ENCODE data around the gene PAX7.
A peak's percentile ranks its signal among the peaks of the same experiment; 100 is the strongest.

DNA sequence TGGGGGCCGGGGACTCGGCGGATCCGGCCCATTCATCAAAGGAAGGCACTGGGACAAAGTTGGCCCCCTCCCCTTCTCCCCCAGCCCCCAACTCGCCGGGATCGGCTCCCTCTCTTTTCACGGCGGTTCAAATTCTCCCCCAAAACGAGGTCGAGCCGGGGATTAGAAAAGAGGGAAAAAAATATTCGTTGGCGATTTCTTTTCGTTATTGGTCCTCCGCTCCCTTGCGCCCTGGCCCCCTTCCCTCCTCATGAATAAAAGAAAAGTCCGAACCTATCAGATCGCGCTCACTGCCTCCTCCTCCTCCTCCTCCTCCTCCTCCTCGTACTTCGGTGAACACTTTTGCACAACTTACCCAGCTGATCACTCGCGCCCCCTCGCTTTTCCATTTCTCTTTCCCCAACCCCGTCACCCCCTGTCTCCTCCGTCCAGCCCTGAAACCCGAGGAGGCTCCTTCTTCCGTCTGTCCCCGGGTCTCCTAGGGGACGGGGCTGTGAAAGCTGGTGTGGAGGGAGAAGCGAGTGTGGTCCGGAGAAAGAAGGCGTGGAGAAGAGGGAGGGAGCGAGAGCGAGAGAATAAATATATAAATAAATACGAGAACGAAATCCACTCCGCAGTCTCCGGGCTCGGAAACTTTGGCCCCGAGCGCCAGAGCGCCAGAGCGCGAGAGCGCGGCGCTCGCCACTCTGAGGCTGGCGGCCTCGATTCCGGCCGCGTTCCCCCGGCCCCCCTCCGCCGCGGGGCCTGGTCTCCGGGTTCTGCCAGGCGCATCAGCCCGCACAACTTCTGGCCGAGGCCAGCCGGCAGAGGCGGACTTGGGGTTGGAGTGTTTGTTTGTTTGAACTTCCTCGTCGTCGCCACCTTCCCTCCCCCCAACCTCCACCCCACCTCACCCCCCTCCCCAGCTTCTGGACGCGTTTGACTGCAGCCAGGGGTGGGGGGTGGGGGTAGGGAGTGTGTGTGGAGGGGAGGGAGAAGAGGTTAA, at the start of gene PAX7:
- TF ChIP-seq, protein P1, sequence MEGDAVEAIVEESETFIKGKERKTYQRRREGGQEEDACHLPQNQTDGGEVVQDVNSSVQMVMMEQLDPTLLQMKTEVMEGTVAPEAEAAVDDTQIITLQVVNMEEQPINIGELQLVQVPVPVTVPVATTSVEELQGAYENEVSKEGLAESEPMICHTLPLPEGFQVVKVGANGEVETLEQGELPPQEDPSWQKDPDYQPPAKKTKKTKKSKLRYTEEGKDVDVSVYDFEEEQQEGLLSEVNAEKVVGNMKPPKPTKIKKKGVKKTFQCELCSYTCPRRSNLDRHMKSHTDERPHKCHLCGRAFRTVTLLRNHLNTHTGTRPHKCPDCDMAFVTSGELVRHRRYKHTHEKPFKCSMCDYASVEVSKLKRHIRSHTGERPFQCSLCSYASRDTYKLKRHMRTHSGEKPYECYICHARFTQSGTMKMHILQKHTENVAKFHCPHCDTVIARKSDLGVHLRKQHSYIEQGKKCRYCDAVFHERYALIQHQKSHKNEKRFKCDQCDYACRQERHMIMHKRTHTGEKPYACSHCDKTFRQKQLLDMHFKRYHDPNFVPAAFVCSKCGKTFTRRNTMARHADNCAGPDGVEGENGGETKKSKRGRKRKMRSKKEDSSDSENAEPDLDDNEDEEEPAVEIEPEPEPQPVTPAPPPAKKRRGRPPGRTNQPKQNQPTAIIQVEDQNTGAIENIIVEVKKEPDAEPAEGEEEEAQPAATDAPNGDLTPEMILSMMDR (conservative IDR thresholded peaks at IDR 0.05 in 1 of 2, IDR thresholded peaks at IDR 0.05 in 1 of 2; ENCODE audit: extremely low read depth in 1 of 2, insufficient read depth in 1 of 2, low read depth in 1 of 2, low read length in 2 of 2): no peak
- TF ChIP-seq EZH2 (IDR thresholded peaks at IDR 0.05; ENCODE audit: borderline replicate concordance, low read length): peak; percentile 68

Measured in mammary epithelial cell (primary cell).